CMK (cell line): ENCODE data around the gene FAR2.
"Not testable (repeated sequence)": the region's sequence is repeated elsewhere in the genome, so short reads cannot be mapped to it uniquely, and the experiment has no call there.

Experiments
- DNase-seq: peaks from one replicate; pipeline ENCODE4 v3.0.0-alpha.2; 2010; ENCODE audit warnings: low read depth

Gene FAR2

DNA sequence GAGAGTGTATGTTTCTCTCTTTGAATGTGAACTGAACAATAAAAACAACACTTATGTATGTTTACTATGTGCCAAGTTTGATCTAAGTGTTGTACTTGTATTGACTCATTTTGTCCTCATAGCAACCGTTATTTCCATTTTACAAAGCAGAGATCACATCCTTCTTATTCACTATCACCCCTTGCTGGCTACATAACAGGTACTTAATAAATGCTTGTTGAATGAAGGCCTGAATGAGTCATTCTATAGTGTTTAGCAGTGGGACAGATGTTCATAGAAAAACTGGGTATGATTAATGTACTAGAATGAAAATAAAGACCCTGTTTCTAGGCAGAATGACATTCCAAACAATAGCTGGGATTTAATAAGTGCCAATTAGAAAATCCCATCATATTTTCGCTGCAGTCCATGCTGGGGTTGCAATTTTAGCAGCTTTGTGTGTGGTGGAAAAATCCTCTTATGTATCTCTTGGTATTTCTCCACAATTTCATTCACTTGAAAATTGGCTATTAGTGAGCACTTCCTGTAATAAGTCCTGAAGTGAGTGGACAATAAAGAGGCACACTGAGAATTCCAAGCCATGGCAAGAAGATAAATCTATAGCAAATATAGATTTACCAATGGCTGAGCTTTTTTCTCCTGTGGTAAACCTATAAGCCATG lies 86.0 kb downstream of the FAR2 start:
- DNase-seq = no peak

DNA sequence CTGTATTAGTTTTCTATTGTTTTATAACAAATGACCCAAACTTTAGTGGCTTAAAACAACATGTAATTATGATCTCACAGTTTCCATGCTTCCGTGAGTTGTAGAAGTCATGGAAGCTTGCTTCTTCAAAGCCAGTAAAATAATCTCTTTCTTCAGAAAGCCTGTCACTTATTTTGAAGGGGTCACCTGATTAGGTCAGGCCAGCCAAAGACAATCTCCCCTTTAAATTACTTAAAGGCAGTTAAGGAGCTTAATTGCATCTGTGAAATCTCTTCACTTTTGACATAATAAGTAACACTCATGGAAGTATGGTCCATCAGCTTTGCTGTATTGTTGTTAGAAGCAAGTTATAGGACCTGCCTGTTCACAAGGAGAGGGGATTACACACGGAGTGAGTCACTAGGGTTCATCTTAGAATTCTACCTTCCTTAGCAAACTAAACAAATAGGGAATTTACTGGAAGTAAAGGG lies 89.8 kb downstream of the FAR2 start:
- DNase-seq = no peak

DNA sequence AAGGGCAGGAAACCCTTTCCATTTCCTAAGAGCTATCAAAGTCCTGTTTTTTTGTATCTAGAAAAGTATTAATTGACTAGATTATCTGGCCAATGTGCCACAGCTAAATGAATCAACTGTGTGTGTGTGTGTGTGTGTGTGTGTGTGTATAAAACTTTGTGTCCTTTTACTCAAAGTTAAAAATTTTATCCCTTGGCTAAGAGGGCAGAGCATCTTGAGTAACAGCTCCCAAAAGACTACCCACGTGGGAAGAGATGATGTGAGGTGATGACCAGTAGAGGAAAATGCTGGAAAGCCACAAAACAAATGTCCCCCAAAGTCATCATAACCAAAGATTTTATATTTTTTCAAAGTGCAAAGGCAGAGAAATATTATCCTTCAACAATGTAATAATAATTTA lies 90.3 kb downstream of the FAR2 start:
- DNase-seq = no peak

DNA sequence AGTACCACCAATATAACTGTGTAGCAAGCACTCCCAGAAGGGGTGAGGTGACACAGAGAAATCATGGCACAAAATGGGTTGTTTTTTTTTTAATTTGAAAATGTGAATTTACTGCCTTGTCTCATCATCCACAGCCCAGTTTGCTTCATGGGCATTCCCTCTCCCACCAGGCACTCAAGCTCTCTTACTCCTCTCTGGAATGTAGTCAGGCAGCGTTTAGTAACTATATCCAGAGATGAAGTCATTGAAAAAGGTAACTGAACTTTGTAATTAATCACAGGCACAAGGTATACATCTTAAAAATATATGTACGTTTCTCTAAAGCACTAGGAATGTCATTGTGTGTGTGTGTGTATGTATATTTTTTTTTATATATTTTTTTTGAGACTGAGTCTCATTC lies 91.4 kb downstream of the FAR2 start:
- DNase-seq = no peak

DNA sequence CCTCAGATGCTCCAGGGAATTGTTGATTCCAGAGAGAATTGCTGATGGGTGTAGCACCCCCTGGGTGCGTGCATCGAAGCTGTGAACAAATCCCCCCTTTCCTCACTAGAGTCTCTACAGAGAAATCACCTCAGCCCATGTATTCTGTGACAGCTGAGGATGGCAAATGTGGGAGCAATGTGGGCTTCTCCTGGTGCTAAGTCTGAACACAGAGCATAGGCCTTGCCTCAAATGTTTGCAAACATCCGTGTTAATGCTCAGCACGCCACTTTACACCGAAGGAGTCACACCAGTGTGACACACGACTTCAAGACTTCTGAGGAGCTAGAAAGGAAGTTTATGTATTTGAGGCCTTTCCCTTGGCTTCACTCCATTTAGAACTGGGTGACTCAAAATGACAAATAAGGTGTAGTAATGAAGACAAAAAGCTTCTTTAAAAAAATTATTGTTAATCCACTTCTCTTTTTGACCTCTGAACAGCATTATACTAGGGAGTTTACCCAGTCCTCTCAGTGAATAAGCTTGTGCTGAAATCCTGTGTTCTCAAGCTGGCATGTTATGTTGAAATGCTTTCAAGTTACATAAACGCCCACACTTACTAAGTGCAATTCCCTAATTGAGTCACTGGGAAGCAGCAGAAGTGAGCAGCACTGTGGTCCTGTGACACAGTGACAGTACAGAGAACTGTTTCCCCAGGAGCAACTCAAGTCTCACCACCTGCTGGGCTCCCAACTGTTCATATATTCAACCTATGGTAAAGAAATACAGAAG lies 92.9 kb downstream of the FAR2 start:
- DNase-seq = no peak

DNA sequence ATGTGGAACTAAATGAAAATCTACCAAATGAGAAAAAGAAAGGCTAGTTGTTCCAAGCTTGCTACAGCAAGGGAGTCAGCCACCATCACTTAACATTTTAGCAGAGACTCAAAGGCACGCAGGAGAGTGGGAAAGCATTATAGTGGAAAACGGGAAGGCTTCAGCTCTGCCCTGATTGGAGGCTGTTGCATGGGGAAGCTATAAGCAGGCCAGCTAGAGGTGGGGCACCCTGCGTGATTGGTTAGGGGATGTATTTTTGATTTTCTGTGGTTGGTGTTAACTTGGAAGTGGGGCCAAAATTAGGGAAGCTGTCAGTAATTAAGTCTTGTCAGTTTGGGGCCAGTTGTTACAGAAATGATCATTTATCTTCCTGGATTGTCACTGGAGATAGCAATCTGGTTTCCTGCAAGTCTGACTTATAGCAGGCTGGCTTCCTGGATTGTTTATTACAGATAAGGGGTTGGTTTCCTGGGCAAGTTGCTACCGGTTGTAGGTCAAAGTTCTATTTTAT lies 93.9 kb downstream of the FAR2 start:
- peak; percentile 96 for DNase-seq

DNA sequence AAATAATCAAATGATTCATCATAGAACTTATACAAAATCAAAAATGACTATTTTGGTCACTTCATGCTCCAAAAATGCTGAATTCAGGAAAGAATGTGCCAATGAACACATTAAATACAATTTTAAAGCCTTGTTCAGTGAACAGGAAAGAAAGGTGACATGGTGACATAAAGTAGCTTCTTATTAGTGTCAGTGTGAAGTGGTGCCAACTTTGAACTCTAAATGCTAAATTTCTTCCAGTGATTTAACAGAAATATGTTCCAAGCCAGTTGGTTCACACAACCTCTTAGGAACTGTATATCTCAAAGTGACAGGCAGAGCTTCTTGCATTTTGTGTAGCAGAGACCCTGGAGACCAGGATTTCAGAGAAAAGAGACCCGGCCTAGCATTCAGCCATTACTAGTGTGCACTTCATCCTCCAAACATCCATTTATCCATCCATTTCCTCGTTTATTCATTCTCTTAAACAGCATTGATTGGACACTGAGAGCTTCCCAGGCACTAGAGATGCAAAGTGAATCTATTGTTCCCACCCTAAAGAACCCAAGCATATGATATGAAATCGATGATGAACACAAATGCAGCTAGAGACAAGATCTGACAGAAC lies 95.2 kb downstream of the FAR2 start:
- DNase-seq = no peak

DNA sequence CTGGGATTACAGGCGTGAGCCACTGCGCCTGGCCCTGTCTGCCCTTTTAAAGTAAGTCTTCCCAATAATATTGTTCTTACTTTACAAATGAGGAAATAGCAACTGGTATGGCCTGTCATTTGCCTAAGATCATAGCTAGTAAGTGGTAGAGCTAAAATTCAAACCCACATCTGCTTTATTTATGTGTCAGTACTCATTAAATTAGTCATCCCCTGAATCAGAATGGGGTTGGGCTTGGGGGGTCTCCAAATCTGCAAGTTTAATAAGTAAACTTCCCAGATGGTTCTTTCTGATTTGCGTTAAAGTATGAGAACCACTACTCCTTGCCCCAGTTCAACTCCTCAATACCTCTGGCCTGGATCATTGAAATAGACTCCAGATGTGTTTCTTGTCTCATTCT lies 96.2 kb downstream of the FAR2 start:
- no peak for DNase-seq

DNA sequence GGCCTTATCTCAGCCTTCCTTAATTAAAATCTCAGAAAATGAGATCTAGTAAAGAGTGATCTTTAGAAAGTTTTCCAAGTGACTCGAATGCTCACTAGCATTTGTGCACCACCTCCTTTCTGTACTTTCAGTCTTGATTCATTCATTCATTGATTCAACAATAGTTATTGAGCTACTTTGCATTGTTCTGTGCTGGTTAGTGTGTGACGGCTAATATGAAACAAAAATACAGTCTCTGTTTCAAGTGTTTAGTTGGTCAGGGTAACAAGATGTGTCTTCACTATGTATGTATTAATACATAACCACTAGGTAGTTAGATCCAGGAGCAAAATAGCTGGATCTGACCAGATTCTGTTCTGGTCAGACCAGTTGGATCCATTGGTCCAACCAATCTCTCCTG lies 100.9 kb downstream of the FAR2 start:
- no peak for DNase-seq

DNA sequence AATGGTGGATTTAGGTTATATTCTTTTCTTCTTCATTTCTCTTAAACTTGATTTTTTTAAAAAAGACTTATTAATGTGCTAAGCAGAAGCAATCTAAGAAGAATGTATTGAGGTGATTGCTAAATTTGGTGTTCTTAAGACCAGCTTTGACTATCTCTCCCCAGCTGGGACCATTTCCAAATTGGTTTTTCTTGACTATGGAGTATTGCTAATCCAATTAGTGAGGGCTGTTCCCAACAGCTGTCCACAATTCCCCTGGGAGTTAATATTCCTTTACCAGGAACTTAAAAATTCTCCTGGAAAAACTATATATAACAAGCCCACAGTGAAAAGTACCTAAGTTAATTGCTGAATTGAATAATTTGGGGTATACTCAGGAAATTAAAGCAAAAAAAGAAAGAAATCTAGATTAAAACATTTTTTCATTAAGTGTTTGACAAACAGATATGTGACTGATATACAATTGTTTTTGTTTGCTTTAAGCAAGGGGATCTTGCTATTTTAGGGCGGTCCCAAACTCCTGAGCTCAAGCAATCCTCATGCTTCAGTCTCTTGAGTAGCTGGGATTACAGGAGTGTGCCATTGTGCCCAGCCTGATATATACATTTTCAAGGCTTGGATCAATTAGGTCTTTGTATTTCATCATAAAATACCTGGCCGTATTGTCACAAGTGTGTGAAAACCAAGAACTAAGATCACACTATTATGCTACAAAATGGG lies 105.0 kb downstream of the FAR2 start:
- no peak for DNase-seq

DNA sequence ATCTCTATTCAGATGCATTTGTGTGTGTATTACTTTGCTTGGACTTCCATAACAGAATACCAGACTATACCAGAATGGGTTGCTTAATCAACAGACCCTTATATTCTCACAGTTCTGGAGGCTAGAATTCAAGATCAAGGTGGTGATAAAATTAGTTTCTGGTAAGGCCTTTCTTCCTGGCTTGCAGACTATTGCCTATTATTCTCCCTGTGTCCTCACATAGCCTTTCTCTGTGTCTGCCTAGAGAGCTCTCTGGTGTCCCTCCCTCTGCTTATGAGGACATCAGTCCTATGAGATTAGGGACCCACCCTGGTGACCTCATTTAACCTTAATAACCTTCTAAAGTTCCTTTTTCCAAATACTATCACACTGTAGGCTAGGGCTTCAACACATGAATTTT lies 106.0 kb downstream of the FAR2 start:
- no peak for DNase-seq

DNA sequence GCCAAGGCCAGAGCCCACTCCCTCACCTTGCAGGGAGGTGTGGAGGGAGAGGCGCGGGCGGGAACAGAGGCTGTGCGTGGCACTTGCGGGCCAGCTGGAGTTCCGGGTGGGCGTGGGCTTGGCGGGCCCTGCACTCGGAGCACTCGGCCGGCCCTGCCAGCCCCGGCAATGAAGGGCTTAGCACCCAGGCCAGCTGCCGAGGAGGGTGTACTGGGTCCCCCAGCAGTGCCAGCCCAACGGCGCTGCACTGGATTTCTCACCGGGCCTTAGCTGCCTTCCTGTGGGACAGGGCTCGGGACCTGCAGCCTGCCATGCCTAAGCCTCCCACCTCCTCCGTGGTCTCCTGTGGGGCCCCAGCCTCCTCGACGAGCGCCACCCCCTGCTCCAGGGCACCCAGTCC lies 107.5 kb downstream of the FAR2 start:
- no peak for DNase-seq

DNA sequence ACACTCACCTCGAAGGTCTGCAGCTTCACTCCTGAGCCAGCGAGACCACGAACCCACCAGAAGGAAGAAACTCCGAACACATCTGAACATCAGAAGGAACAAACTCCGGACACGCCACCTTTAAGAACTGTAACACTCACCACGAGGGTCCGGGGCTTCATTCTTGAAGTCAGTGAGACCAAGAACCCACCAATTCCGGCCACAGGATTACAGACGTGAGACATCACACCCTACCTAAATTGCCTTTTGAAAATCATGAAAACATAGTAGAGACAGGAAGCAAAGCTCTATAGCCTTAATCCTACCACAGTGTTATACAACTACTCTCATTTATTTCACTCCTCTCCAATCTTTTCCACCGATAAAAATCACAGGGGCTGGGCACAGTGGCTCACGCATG lies 108.6 kb downstream of the FAR2 start:
- DNase-seq = not testable (repeated sequence)

DNA sequence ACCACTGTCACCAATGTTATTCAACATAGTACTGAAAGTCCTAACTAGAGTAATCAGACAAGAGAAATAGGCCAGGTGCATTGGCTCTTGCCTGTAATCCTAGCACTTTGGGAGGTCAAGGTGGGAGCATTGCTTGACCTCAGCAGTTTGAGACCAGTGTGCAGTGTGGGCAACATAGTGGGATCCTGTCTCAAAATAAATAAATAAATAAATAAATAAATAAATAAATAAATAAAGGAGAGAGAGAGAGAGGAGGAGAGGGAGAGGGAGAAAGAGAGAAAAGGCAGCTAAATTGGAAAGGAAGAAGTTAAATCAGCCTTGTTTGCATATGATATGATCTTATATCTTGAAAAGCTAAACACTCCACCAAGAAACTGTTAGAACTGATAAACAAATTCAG lies 115.3 kb downstream of the FAR2 start:
- DNase-seq = no peak

DNA sequence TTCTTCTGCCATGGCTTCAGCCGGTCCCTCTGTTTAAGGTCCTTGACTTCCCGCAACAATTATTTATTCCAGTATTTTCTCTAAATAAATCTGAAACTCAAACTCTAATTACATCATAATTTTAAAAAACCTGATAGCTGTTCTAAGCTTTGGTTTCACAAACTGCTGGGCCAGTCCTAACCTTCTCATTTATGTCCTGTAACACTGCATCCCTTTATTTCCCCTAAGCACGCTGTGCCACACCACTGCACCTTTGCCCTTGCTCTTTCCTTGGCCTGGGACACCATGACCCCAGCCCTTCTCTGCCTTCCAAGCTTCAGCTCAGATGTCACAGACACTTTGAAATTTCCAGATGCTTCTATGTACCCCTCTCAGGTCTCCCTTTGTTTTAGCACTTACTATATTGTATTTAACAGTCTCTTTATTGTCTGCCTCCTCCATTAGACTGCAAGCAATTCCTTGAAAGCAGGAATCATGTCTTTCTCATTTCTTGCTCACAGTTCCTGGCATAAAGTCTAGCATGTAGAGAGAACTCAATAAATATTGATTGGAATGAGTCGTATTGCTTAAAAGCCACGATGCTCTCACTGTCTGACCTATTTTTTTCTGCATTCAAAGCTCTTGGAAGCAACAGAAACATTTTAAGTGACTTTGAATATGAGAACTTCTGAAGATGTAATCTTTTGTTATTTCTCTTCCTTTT lies 120.8 kb downstream of the FAR2 start:
- DNase-seq = no peak

DNA sequence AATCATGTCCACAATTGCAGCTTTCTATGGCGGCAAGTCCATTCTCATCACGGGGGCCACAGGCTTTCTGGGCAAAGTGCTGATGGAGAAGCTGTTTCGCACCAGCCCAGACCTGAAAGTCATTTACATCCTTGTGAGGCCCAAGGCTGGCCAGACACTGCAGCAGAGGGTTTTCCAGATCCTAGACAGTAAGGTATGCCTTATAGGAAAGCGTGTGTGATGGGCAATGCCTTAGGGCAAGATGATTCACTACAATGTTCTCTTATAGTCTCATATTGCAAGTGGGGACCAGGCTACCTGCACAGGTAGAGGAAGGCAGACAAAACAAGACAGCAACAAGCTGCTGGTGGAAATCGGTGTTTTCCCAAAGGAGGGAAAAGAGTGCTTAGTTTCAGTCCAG lies 121.4 kb downstream of the FAR2 start:
- DNase-seq = no peak

DNA sequence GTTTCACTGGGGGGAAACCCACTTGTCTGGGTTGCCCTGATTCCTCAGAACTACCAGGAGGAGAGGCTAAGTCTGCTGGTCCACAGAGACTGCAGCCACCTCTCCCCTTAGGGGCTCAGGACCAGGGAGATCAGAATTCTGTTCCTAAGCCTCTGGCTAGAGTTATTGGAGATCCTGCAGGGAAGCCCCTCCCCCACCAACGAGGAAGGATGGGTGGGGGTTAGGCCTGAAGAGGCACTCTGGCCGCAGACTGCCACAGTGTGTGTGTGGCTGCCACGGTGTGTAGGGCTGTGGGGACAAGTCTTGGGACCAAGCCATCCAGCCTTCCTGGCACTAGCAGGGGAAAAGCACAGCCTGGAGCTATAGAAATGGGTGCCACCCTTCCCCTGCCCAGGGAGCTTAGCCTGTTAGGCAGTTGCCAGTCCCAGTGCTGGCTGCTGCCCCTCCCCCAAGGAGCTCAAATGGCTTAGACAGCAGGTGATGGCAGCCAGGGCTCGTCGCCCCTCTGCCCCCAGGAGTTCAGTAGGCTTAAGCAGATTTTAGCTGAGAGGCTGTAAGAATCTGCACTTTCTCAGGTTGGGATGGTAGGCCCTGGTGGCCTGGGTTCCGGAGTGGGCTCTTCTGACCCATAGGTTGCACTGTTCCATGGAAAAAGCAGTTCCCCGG lies 124.2 kb downstream of the FAR2 start:
- no peak for DNase-seq

DNA sequence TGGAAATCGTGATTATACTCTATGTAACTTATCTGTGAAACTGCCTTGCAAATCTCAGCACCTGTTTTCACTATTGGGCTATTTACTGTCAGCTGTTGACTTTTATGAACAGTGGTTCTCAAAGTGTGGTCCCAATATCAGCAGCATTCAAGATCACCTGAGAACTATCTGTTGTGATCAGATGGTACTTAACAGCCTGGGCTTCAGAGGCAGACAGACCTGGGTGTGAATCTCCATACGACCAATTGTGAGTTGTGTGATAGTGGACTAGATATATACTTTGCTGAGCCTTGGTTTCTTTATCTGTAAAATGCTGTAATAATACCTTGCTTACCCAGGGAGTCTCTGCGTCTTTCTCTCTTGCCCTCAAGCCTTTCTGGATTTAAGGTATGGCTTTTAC lies 126.8 kb downstream of the FAR2 start:
- DNase-seq = no peak

DNA sequence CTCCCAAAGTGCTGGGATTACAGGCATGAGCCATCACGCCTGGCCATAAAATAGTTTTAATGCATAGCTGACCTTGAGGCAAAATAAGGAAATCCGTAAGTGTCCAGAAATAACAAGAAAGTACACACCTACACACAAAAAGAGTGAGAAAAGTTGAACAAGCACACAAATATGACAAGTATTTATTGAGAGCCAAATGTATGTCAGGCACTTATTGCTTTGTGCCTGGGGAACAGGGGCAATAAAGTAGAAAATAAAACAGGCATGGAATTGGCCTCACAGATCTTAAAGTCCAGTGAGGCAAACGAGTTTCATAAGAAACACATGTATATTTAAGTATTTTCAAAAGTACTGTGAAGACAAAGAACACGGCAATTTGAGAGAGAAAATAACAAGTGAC lies 128.2 kb downstream of the FAR2 start:
- no peak for DNase-seq

DNA sequence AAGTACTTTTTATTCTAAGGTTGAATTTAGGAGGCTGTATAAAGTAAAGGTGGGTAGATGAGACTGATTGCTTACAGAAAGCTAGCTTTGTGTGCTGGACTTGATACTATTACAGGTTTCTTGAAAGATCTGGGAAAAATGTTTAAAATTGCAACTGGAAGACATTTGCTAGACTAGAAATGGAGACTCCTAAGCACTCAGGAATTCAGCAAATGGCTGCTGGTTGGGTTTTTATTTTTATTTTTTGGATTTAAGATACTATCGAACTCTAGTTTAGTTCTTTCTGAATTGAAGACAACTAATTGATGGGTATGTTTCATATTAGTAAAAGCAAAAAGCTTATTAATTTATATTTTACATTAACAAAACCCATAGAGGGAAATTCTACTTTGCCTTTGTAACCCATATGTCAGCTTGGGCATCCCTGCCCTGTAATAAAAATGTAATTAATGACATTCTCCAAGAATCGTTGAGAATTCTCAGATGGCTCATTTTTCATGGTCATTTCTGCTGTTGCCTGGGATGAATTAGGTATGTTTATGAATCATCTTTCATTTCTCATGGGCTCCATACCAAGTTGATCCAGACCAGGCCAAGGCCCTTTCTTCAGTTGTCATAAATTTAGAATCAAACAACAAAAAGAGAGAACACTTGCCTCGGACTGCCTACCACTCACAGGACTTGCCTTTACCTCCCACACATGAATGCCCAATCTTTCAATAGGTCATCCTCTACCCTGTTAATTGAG lies 129.8 kb downstream of the FAR2 start:
- no peak for DNase-seq
